OCI-LY7 (cell line): ENCODE results near the gene PDE2A. TPM values are rescaled to one million over a fixed set of nuclear protein-coding genes. Genes with fewer than 3 reads are reported as not detected.

ENCODE experiments used
- BruUV-seq: library from RNA; stranded (reverse); fragments of 400-500 nt; replicated peaks from 2 replicates; lab custom pipeline; 2021; lab: Mats Ljungman, UMichigan
- CTCF ChIA-PET: fragments of 300-600 bp; sonication (Branson Sonifier 250); formaldehyde crosslinking; loops from one replicate; lab custom pipeline; 2022; ENCODE audit warnings: antibody characterized with exemption; ENCODE audit not compliant: unreplicated experiment; lab: Charles Lee
- POLR2A ChIA-PET: fragments of 300-600 bp; sonication (Branson Sonifier 250); formaldehyde crosslinking; loops from one replicate; lab custom pipeline; 2022; ENCODE audit warnings: antibody characterized with exemption; lab: Charles Lee
- DNase-seq: peaks from one replicate; pipeline ENCODE4 v3.0.0-alpha.2; 2015; ENCODE audit warnings: low spot score
- H2AFZ ChIP-seq: fragments of 200-600 bp; sonication (generic), shearing (Covaris generic); 2 replicates; pipeline ENCODE4 v1.6.1; 2014; ENCODE audit warnings: mild to moderate bottlenecking, antibody characterized with exemption, low read length, moderate library complexity
- H3K27ac ChIP-seq: fragments of 200-600 bp; sonication (generic); 2 replicates; pipeline ENCODE4 v1.5.1; 2014; ENCODE audit warnings: mixed run types, low read depth, mild to moderate bottlenecking, moderate library complexity, low read length, inconsistent platforms; ENCODE audit not compliant: poor library complexity, severe bottlenecking
- H3K36me3 ChIP-seq: fragments of 200-600 bp; sonication (generic); 2 replicates; pipeline ENCODE4 v1.6.1; 2014; ENCODE audit warnings: mild to moderate bottlenecking, antibody characterized with exemption, low read length, moderate library complexity, mixed read lengths; ENCODE audit not compliant: insufficient read depth
- H3K4me1 ChIP-seq: fragments of 200-600 bp; sonication (generic); 2 replicates; pipeline ENCODE4 v1.5.1; 2014; ENCODE audit warnings: mild to moderate bottlenecking, low read length; ENCODE audit not compliant: insufficient read depth, poor library complexity, severe bottlenecking
- H3K4me2 ChIP-seq: fragments of 200-600 bp; sonication (generic); 2 replicates; pipeline ENCODE4 v1.6.1; 2014; ENCODE audit warnings: mild to moderate bottlenecking, low read length
- H3K4me3 ChIP-seq: fragments of 200-600 bp; sonication (generic); 2 replicates; pipeline ENCODE4 v1.5.1; 2014; ENCODE audit warnings: mild to moderate bottlenecking, low read depth, low read length; ENCODE audit not compliant: poor library complexity, severe bottlenecking
- H3K79me2 ChIP-seq: fragments of 200-600 bp; sonication (generic); 2 replicates; pipeline ENCODE4 v1.6.1; 2016; ENCODE audit warnings: low read depth, mild to moderate bottlenecking, low read length, moderate library complexity, mixed read lengths; ENCODE audit not compliant: insufficient read depth
- H3K9me2 ChIP-seq: fragments of 200-600 bp; sonication (generic); 2 replicates; pipeline ENCODE4 v1.6.1; 2016; ENCODE audit warnings: mild to moderate bottlenecking, low read length, mixed read lengths; ENCODE audit not compliant: insufficient read depth
- H3K9me3 ChIP-seq: fragments of 200-600 bp; sonication (generic); 2 replicates; pipeline ENCODE4 v1.6.1; 2014; ENCODE audit warnings: mild to moderate bottlenecking, mixed run types, low read length, mixed read lengths
- H4K20me1 ChIP-seq: fragments of 200-600 bp; sonication (generic); 2 replicates; pipeline ENCODE4 v1.6.1; 2014; ENCODE audit warnings: mild to moderate bottlenecking, antibody characterized with exemption, low read length, moderate library complexity, mixed read lengths; ENCODE audit not compliant: insufficient read depth
- EZH2phosphoT487 ChIP-seq: fragments of 200-600 bp; sonication (generic); IDR thresholded peaks from 2 replicates; pipeline ENCODE4 v1.6.1; 2018; ENCODE audit warnings: low read depth, borderline replicate concordance, mild to moderate bottlenecking, mixed run types, antibody characterized with exemption, low read length, moderate library complexity, mixed read lengths
- intact Hi-C: fragments of 100-400 bp; cut with micrococcal nuclease; formaldehyde crosslinking; loops from one replicate; pipeline ENCODE4 v1.10.0; 2022; ENCODE audit not compliant: unreplicated experiment
- total RNA-seq, 2 experiments: library from RNA; depleted of rRNA in 1 of 2; stranded (reverse); fragments of >200 nt in 1 of 2; shearing (Covaris generic) in 1 of 2; gene quantifications; 2 replicates each; pipeline ENCODE4 v1.2.3, GENCODE V29; 2014 to 2022
- TF ChIP-seq, protein P1 (sequence below): fragments of 200-600 bp; sonication (generic); conservative IDR thresholded peaks from 2 replicates; pipeline ENCODE4 v1.5.1; 2014; ENCODE audit warnings: mild to moderate bottlenecking, antibody characterized with exemption, low read length, moderate library complexity, mixed read lengths

Gene PDE2A
- total RNA-seq, 2 experiments from 2014 or later: 0.68 TPM; not detected in 1

GRCh38 chr11:72587696-72588095 lies 86.5 kb downstream of the PDE2A start:
- Histone ChIP-seq H3K27ac (no peak overlapping the region), H3K4me1 (peaks cover 15% of the 10 kb centered on the region), H3K9me3 (no peaks in the 10 kb centered on the region), H3K4me3 (no peak overlapping the region), H3K9me2 (no peaks in the 10 kb centered on the region), H3K79me2 (no peaks in the 10 kb centered on the region), H3K36me3 (no peaks in the 10 kb centered on the region), H2AFZ (no peak overlapping the region), H3K4me2 (no peak overlapping the region), H4K20me1 (no peaks in the 10 kb centered on the region)
- POLR2A ChIA-PET: no interaction called here
- intact Hi-C loops: loop anchor here (10.0 kb wide), 1 partner anchor 227 kb away; the partner anchor contains the start of gene ATG16L2
- no peak for DNase-seq
- TF ChIP-seq, protein P1, sequence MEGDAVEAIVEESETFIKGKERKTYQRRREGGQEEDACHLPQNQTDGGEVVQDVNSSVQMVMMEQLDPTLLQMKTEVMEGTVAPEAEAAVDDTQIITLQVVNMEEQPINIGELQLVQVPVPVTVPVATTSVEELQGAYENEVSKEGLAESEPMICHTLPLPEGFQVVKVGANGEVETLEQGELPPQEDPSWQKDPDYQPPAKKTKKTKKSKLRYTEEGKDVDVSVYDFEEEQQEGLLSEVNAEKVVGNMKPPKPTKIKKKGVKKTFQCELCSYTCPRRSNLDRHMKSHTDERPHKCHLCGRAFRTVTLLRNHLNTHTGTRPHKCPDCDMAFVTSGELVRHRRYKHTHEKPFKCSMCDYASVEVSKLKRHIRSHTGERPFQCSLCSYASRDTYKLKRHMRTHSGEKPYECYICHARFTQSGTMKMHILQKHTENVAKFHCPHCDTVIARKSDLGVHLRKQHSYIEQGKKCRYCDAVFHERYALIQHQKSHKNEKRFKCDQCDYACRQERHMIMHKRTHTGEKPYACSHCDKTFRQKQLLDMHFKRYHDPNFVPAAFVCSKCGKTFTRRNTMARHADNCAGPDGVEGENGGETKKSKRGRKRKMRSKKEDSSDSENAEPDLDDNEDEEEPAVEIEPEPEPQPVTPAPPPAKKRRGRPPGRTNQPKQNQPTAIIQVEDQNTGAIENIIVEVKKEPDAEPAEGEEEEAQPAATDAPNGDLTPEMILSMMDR: no peak
- no peak for TF ChIP-seq EZH2phosphoT487
- CTCF ChIA-PET: interaction anchor here (0.6 kb wide), 1 partner anchor 56 kb away, joined by 3 read pairs; no protein-coding TSS in a partner anchor
- BruUV-seq: no TSS peak

- H3K9me2 ChIP-seq: no peaks in the 10 kb centered on the region
- H3K79me2 ChIP-seq: no peaks in the 10 kb centered on the region
- no peak overlapping the region for H3K27ac ChIP-seq
- no peak for DNase-seq
- BruUV-seq: no TSS peak
- no peak for TF ChIP-seq EZH2phosphoT487
- TF ChIP-seq, protein P1: no peak
- H3K4me1 ChIP-seq: peaks cover 3% of the 10 kb centered on the region
- ChIA-PET CTCF (interaction anchor here (0.6 to 0.9 kb wide), 2 partner anchors 8 to 97 kb away, joined by 3 read pairs; no protein-coding TSS in a partner anchor), POLR2A (interaction anchor here (0.6 kb wide), 1 partner anchor 85 kb away, joined by 4 read pairs; no protein-coding TSS in a partner anchor)
- no peak overlapping the region for H2AFZ ChIP-seq
- no peaks in the 10 kb centered on the region for H4K20me1 ChIP-seq
- H3K4me3 ChIP-seq: no peak overlapping the region
- H3K36me3 ChIP-seq: no peaks in the 10 kb centered on the region
- no peaks in the 10 kb centered on the region for H3K9me3 ChIP-seq
- intact Hi-C loops: loop anchor here (10.0 kb wide), 1 partner anchor 228 kb away; the partner anchor contains the start of gene ATG16L2
- no peak overlapping the region for H3K4me2 ChIP-seq
These were observed 87.7 kb downstream of the PDE2A start for GRCh38 chr11:72586321-72587090.
